Trophoblast cell (in vitro differentiated cells and primary cell): ENCODE measurements around the gene CCDC190.

Source experiments
- DNase-seq, 2 donors: peaks; one replicate each; pipeline ENCODE4 v3.0.0-alpha.2; 2016
- H2AFZ ChIP-seq: 2 replicates; pipeline ENCODE4 v1.6.1; 2013; ENCODE audit warnings: low read length, moderate library complexity, mild to moderate bottlenecking; ENCODE audit not compliant: insufficient read depth, poor library complexity
- H2AK5ac ChIP-seq: 2 replicates; pipeline ENCODE4 v1.6.1; 2013; ENCODE audit warnings: mild to moderate bottlenecking, low read length
- H2BK120ac ChIP-seq: 2 replicates; pipeline ENCODE4 v1.6.1; 2013; ENCODE audit warnings: low read length, mild to moderate bottlenecking, moderate library complexity; ENCODE audit not compliant: insufficient read depth, poor library complexity
- H2BK12ac ChIP-seq: 2 replicates; pipeline ENCODE4 v1.6.1; 2013; ENCODE audit warnings: mild to moderate bottlenecking, low read length, moderate library complexity
- H2BK5ac ChIP-seq: 2 replicates; pipeline ENCODE4 v1.6.1; 2013; ENCODE audit warnings: low read length, low read depth, moderate library complexity, mild to moderate bottlenecking; ENCODE audit not compliant: poor library complexity
- H3K14ac ChIP-seq: 2 replicates; pipeline ENCODE4 v1.6.1; 2013; ENCODE audit warnings: mild to moderate bottlenecking, low read length
- H3K18ac ChIP-seq: 2 replicates; pipeline ENCODE4 v1.6.1; 2013; ENCODE audit warnings: mild to moderate bottlenecking, low read length
- H3K23ac ChIP-seq: 2 replicates; pipeline ENCODE4 v1.6.1; 2013; ENCODE audit warnings: low read length
- H3K27ac ChIP-seq: 2 replicates; pipeline ENCODE4 v1.5.1; 2013; ENCODE audit warnings: low read depth, mild to moderate bottlenecking, inconsistent platforms, low read length, moderate library complexity
- H3K27me3 ChIP-seq: 2 replicates; pipeline ENCODE4 v1.6.1; 2013; ENCODE audit warnings: inconsistent platforms, mild to moderate bottlenecking, low read length, moderate library complexity; ENCODE audit not compliant: insufficient read depth
- H3K36me3 ChIP-seq, 2 experiments: 1 replicate in 1 of 2; 2 replicates in 1 of 2; pipeline ENCODE4 v1.6.1; 2013; ENCODE audit warnings: low read length in 2 of 2, mild to moderate bottlenecking in 2 of 2, moderate library complexity in 1 of 2; ENCODE audit not compliant: insufficient read depth in 2 of 2, control insufficient read depth in 1 of 2
- H3K4ac ChIP-seq: 2 replicates; pipeline ENCODE4 v1.6.1; 2013; ENCODE audit warnings: low read depth, mild to moderate bottlenecking, low read length, moderate library complexity
- H3K4me1 ChIP-seq, 2 experiments: 1 replicate in 1 of 2; 2 replicates in 1 of 2; pipeline ENCODE4 v1.6.1; 2013; ENCODE audit warnings: low read length in 2 of 2, mild to moderate bottlenecking in 2 of 2, moderate library complexity in 1 of 2; ENCODE audit not compliant: insufficient read depth in 2 of 2, control insufficient read depth in 1 of 2
- H3K4me2 ChIP-seq: 2 replicates; pipeline ENCODE4 v1.6.1; 2013; ENCODE audit warnings: inconsistent platforms, mild to moderate bottlenecking, low read length, moderate library complexity
- H3K4me3 ChIP-seq: 2 replicates; pipeline ENCODE4 v1.5.1; 2013; ENCODE audit warnings: mild to moderate bottlenecking, low read depth, low read length, inconsistent platforms
- H3K79me1 ChIP-seq: one replicate; pipeline ENCODE4 v1.6.1; 2013; ENCODE audit warnings: low read length
- H3K79me2 ChIP-seq: 2 replicates; pipeline ENCODE4 v1.6.1; 2013; ENCODE audit warnings: low read length, mild to moderate bottlenecking; ENCODE audit not compliant: control insufficient read depth, insufficient read depth, poor library complexity
- H3K9ac ChIP-seq: 2 replicates; pipeline ENCODE4 v1.6.1; 2013; ENCODE audit warnings: mild to moderate bottlenecking, low read length
- H3K9me3 ChIP-seq: 2 replicates; pipeline ENCODE4 v1.6.1; 2013; ENCODE audit warnings: low read depth, mild to moderate bottlenecking, control low read depth, inconsistent platforms, low read length; ENCODE audit not compliant: insufficient read depth
- H4K12ac ChIP-seq: 2 replicates; pipeline ENCODE4 v1.6.1; 2013; ENCODE audit warnings: low read depth, mild to moderate bottlenecking, low read length, moderate library complexity
- H4K8ac ChIP-seq: 2 replicates; pipeline ENCODE4 v1.6.1; 2013; ENCODE audit warnings: low read depth, mild to moderate bottlenecking, low read length, moderate library complexity
- H4K91ac ChIP-seq: one replicate; pipeline ENCODE4 v1.6.1; 2013; ENCODE audit warnings: low read depth, mild to moderate bottlenecking, low read length, moderate library complexity
- WGBS: extraction: QIAGEN DNeasy Blood & Tissue Kit; methylation state at CpG from one replicate; pipeline ENCODE4 v1.1.7; 2013; ENCODE audit warnings: missing lambda C conversion rate; ENCODE audit not compliant: insufficient read length, insufficient coverage; ENCODE audit errors: extremely low coverage; 5-methylcytosine and 5-hydroxymethylcytosine counted together

CCDC190 gene

GRCh38 chr1:162893612-162893908 lies 32.6 kb upstream of the CCDC190 start:
- Histone ChIP-seq H3K14ac (no peak overlapping the region), H2AFZ (no peak overlapping the region), H3K36me3 (no peaks in the 10 kb centered on the region), H2BK12ac (no peak overlapping the region), H3K9ac (no peak overlapping the region), H3K23ac (no peak overlapping the region), H2BK5ac (no peak overlapping the region), H3K4me2 (no peak overlapping the region), H3K27ac (no peak overlapping the region), H3K79me2 (no peaks in the 10 kb centered on the region), H3K4me3 (no peak overlapping the region), H4K91ac (no peak overlapping the region), H3K18ac (no peak overlapping the region), H2AK5ac (no peak overlapping the region), H3K9me3 (no peaks in the 10 kb centered on the region), H2BK120ac (no peak overlapping the region), H3K27me3 (no peaks in the 10 kb centered on the region), H3K4me1 (peaks cover 0 to 9% of the 10 kb centered on the region in 2 experiments), H4K8ac (no peak overlapping the region), H3K4ac (no peak overlapping the region), H4K12ac (no peak overlapping the region), H3K79me1 (no peaks in the 10 kb centered on the region)
- no peak for DNase-seq

- Histone ChIP-seq H2BK120ac (no peak overlapping the region), H4K8ac (no peak overlapping the region), H2AK5ac (no peak overlapping the region), H3K27ac (no peak overlapping the region), H3K27me3 (no peaks in the 10 kb centered on the region), H3K4me3 (no peak overlapping the region), H3K4me1 (peaks cover 0 to 9% of the 10 kb centered on the region in 2 experiments), H3K79me2 (no peaks in the 10 kb centered on the region), H3K4ac (no peak overlapping the region), H3K14ac (no peak overlapping the region), H3K4me2 (no peak overlapping the region), H4K91ac (no peak overlapping the region), H3K36me3 (no peaks in the 10 kb centered on the region), H3K18ac (no peak overlapping the region), H3K9ac (no peak overlapping the region), H2BK5ac (no peak overlapping the region), H2BK12ac (no peak overlapping the region), H3K9me3 (no peaks in the 10 kb centered on the region), H3K23ac (no peak overlapping the region), H4K12ac (no peak overlapping the region), H3K79me1 (no peaks in the 10 kb centered on the region), H2AFZ (no peak overlapping the region)
- no CpG with 5 or more reads among the region's 5 CpGs for WGBS
- DNase-seq: no peak
These were observed 32.1 kb upstream of the CCDC190 start for GRCh38 chr1:162892906-162893611.

- no peak overlapping the region for H4K12ac ChIP-seq
- no peak overlapping the region for H2BK5ac ChIP-seq
- DNase-seq: no peak
- H3K9ac ChIP-seq: no peak overlapping the region
- H4K91ac ChIP-seq: no peak overlapping the region
- no peaks in the 10 kb centered on the region for H3K79me2 ChIP-seq
- H3K79me1 ChIP-seq: no peaks in the 10 kb centered on the region
- no peak overlapping the region for H3K14ac ChIP-seq
- H3K36me3 ChIP-seq: no peaks in the 10 kb centered on the region
- no peak overlapping the region for H3K4ac ChIP-seq
- H3K18ac ChIP-seq: no peak overlapping the region
- H3K27me3 ChIP-seq: no peaks in the 10 kb centered on the region
- no peak overlapping the region for H3K4me3 ChIP-seq
- H2BK12ac ChIP-seq: no peak overlapping the region
- H4K8ac ChIP-seq: no peak overlapping the region
- no peak overlapping the region for H2BK120ac ChIP-seq
- no peak overlapping the region for H3K23ac ChIP-seq
- no peak overlapping the region for H3K27ac ChIP-seq
- no peak overlapping the region for H2AFZ ChIP-seq
- peaks cover 2 to 18% of the 10 kb centered on the region in 2 experiments for H3K4me1 ChIP-seq
- WGBS: no CpG with 5 or more reads among the region's 2 CpGs
- no peak overlapping the region for H3K4me2 ChIP-seq
- no peak overlapping the region for H2AK5ac ChIP-seq
- H3K9me3 ChIP-seq: no peaks in the 10 kb centered on the region
These were observed 29.0 kb upstream of the CCDC190 start for GRCh38 chr1:162889989-162890388.

GRCh38 chr1:162886705-162887104 lies 25.7 kb upstream of the CCDC190 start:
- Histone ChIP-seq H2AFZ (no peak overlapping the region), H2BK12ac (no peak overlapping the region), H3K18ac (no peak overlapping the region), H4K12ac (no peak overlapping the region), H3K79me1 (peaks cover 7% of the 10 kb centered on the region), H4K91ac (no peak overlapping the region), H3K4me2 (no peak overlapping the region), H2BK120ac (no peak overlapping the region), H3K4ac (no peak overlapping the region), H3K23ac (no peak overlapping the region), H3K14ac (no peak overlapping the region), H3K4me3 (no peak overlapping the region), H3K36me3 (no peaks in the 10 kb centered on the region), H3K4me1 (peaks cover 16 to 25% of the 10 kb centered on the region in 2 experiments), H4K8ac (no peak overlapping the region), H3K79me2 (no peaks in the 10 kb centered on the region), H2AK5ac (no peak overlapping the region), H3K27ac (no peak overlapping the region), H3K27me3 (no peaks in the 10 kb centered on the region), H3K9ac (no peak overlapping the region), H2BK5ac (no peak overlapping the region), H3K9me3 (no peaks in the 10 kb centered on the region)
- no peak for DNase-seq
- no CpG with 5 or more reads among the region's 2 CpGs for WGBS
